Chondrocyte (in vitro differentiated cells): ENCODE data around the gene CRHBP. TPM values are rescaled to one million over a fixed set of nuclear protein-coding genes. Genes with fewer than 3 reads are reported as not detected.

Source experiments
- DNase-seq: peaks from one replicate; pipeline ENCODE4 v3.0.0; 2021; ENCODE audit warnings: mixed read lengths, low spot score
- H3K27ac Mint-ChIP-seq: one replicate; pipeline ENCODE4 v1.8.0; 2021; ENCODE audit warnings: mild to moderate bottlenecking, moderate library complexity, mixed read lengths; ENCODE audit not compliant: unreplicated experiment
- H3K27me3 Mint-ChIP-seq: 2 replicates; pipeline ENCODE4 v1.8.0; 2021; ENCODE audit warnings: low read depth, mixed read lengths
- H3K36me3 Mint-ChIP-seq: 2 replicates; pipeline ENCODE4 v1.8.0; 2021; ENCODE audit warnings: low read depth, mixed read lengths
- H3K4me1 Mint-ChIP-seq: 2 replicates; pipeline ENCODE4 v1.8.0; 2021; ENCODE audit warnings: low read depth, mild to moderate bottlenecking, mixed read lengths
- H3K4me3 Mint-ChIP-seq: one replicate; pipeline ENCODE4 v1.8.0; 2021; ENCODE audit warnings: mild to moderate bottlenecking, moderate library complexity, mixed read lengths; ENCODE audit not compliant: unreplicated experiment
- H3K9me3 Mint-ChIP-seq: 2 replicates; pipeline ENCODE4 v1.8.0; 2021; ENCODE audit warnings: low read depth, mixed read lengths
- total RNA-seq: library from RNA; stranded (reverse); gene quantifications from 3 replicates; pipeline ENCODE4 v1.2.1, GENCODE V29; 2021
- TF ChIP-seq, protein P1 (sequence below): fragments of 200-600 bp; sonication (generic); IDR thresholded peaks from 2 replicates; pipeline ENCODE4 v1.5.0; 2021; ENCODE audit warnings: antibody characterized with exemption, mild to moderate bottlenecking, moderate library complexity

CRHBP gene
- total RNA-seq, 1 donor from 2014 or later = 0.40 TPM

DNA sequence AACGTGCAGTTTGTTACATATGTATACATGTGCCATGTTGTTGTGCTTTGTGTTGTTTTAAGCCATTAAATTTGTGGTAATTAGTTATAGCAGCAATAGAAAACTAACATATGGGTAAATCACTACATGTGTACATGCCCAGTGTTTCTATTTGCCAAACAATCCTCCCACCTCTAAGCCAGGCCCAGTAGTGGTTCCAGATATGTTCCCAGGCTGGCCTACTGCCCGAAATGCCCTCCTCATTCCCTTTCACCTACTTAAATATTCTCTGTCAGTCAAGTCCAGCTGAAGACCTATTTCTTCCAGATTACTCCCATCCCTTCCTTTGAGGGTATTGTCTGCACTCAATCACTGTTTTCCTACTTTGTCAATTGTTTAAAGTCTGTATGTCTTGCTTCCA lies 53.3 kb downstream of the CRHBP start:
- Mint-ChIP-seq H3K27ac (no peak overlapping the region), H3K36me3 (no peaks in the 10 kb centered on the region), H3K4me1 (no peaks in the 10 kb centered on the region), H3K9me3 (no peaks in the 10 kb centered on the region), H3K4me3 (no peak overlapping the region), H3K27me3 (no peaks in the 10 kb centered on the region)
- DNase-seq = no peak
- TF ChIP-seq, protein P1, sequence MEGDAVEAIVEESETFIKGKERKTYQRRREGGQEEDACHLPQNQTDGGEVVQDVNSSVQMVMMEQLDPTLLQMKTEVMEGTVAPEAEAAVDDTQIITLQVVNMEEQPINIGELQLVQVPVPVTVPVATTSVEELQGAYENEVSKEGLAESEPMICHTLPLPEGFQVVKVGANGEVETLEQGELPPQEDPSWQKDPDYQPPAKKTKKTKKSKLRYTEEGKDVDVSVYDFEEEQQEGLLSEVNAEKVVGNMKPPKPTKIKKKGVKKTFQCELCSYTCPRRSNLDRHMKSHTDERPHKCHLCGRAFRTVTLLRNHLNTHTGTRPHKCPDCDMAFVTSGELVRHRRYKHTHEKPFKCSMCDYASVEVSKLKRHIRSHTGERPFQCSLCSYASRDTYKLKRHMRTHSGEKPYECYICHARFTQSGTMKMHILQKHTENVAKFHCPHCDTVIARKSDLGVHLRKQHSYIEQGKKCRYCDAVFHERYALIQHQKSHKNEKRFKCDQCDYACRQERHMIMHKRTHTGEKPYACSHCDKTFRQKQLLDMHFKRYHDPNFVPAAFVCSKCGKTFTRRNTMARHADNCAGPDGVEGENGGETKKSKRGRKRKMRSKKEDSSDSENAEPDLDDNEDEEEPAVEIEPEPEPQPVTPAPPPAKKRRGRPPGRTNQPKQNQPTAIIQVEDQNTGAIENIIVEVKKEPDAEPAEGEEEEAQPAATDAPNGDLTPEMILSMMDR = no peak

DNA sequence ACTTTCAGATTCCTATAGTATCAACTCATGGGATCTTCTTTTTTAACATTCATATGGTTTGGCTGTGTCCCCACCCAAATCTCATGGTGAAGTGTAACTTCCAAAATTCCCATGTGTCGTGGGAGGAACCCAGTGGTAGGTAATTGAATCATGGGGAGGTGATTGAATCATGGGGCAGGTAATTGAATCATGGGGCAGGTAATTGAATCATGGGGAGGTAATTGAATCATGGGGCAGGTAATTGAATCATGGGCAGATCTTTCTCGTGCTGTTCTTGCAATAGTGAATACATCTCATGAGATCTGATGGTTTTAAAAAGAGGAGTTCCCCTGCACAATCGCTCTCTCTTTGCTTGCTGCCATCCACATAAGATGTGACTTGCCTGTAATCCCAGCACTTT lies 55.6 kb downstream of the CRHBP start:
- H3K9me3 Mint-ChIP-seq = no peaks in the 10 kb centered on the region
- H3K4me1 Mint-ChIP-seq = no peaks in the 10 kb centered on the region
- no peak for DNase-seq
- H3K27ac Mint-ChIP-seq = no peak overlapping the region
- no peaks in the 10 kb centered on the region for H3K36me3 Mint-ChIP-seq
- H3K27me3 Mint-ChIP-seq = no peaks in the 10 kb centered on the region
- H3K4me3 Mint-ChIP-seq = no peak overlapping the region
- TF ChIP-seq, protein P1 = no peak

DNA sequence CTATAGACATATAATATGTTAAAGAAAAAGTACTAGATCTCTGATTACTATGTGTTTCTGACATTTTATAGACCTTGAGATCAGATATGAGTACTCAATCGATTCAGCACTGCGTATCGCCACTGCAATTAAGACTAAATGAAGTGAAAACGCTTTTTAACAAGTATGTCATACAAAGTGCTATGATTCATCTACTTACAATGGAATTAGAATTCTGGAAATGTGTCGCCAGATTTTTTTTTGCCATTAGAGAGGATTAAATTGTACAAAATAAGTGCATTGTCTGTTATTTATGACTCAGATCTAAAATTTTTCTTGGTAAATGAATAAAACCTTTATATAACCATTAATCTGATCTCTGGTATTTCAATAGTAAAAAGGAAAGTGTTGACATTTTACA lies 57.4 kb downstream of the CRHBP start:
- TF ChIP-seq, protein P1 = no peak
- no peak overlapping the region for H3K4me3 Mint-ChIP-seq
- H3K36me3 Mint-ChIP-seq = no peaks in the 10 kb centered on the region
- H3K9me3 Mint-ChIP-seq = no peaks in the 10 kb centered on the region
- no peak for DNase-seq
- H3K27me3 Mint-ChIP-seq = no peaks in the 10 kb centered on the region
- no peaks in the 10 kb centered on the region for H3K4me1 Mint-ChIP-seq
- no peak overlapping the region for H3K27ac Mint-ChIP-seq

DNA sequence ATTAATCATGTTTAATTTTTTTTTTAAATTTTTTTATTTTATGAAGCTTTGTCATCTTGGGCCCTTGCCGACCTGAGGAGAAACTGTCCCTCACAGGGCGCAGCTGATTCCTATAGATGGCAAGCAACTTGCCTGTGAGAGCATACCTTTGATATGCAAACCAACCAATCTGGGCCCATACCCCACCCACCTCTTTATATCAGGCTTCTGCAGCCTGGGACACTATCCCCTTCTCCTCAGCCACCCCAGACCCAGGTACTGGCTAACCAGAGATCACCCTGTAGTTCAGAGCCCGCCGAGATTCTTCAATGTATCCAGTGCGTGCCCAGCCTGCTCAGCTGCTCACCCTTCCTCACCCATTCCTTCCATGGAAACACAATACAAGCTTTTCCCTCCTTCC lies 58.7 kb downstream of the CRHBP start:
- Mint-ChIP-seq H3K36me3 (no peaks in the 10 kb centered on the region), H3K27me3 (no peaks in the 10 kb centered on the region), H3K27ac (no peak overlapping the region), H3K9me3 (no peaks in the 10 kb centered on the region), H3K4me1 (no peaks in the 10 kb centered on the region), H3K4me3 (no peak overlapping the region)
- no peak for DNase-seq
- TF ChIP-seq, protein P1 = no peak

DNA sequence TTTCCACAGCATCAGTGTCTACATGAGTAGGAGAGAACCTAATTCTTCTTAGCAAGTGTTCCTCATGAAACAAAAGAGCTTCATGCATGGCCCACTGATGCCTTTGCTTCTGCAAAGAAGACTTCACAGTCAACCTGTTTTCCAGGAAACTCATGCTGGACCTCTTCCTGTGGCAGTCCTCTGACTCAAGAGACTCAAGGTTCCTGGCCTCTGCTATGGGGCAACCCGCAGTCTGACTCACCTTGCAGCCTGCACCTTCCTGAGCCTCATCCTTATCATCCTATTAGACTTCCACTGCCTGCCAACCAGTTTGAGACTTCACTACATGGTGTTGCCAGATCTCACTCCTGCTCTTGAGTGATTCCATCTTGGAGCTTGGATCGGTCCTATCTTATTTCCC lies 59.8 kb downstream of the CRHBP start:
- no peak overlapping the region for H3K4me3 Mint-ChIP-seq
- H3K27me3 Mint-ChIP-seq = peaks cover under 1% of the 10 kb centered on the region
- no peaks in the 10 kb centered on the region for H3K9me3 Mint-ChIP-seq

More for the DNA sequence above, 59.8 kb downstream of the CRHBP start:
- Mint-ChIP-seq H3K4me1 (no peaks in the 10 kb centered on the region), H3K36me3 (no peaks in the 10 kb centered on the region), H3K27ac (no peak overlapping the region)
- TF ChIP-seq, protein P1 = no peak
- DNase-seq = no peak
